ENCODE data around the gene IGF2BP3. TPM values are rescaled to one million over a fixed set of nuclear protein-coding genes. Genes with fewer than 3 reads are reported as not detected.

Gene IGF2BP3
- total RNA-seq, 1 donor, result 2.5 TPM

DNA sequence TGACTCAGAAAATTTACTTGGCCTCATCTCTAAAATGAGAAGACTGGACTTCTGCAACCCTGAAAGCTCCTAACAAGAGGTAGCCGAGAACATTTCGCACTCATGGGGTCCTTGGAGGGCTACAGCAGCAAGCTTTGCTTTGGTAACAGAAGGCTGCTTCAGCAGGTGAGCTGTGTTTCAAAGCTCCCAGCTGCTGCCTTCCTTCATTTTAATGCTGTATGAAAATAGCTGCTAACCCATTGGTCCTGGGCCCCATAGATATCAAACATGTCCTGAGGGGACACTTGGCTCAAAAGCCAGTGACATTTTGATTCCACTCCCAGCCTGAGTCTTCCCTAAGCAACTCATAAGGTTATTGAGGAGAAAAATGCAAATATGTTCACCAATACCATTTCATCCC is 185.4 kb downstream of the IGF2BP3 start:
- H3K79me2 ChIP-seq (ENCODE audit: insufficient read depth, low read length), result no peaks in the 10 kb centered on the region
- H3K27ac ChIP-seq (ENCODE audit: low read depth, low read length), result no peak overlapping the region
- no peak overlapping the region for H3K4me2 ChIP-seq (ENCODE audit: insufficient read depth, low read length)
- H3K4me3 ChIP-seq (ENCODE audit: insufficient read depth, low read length), result no peak overlapping the region
- DNase-seq (ENCODE audit: insufficient read length, low spot score, missing footprints), result no peak
- TF ChIP-seq, protein P1, sequence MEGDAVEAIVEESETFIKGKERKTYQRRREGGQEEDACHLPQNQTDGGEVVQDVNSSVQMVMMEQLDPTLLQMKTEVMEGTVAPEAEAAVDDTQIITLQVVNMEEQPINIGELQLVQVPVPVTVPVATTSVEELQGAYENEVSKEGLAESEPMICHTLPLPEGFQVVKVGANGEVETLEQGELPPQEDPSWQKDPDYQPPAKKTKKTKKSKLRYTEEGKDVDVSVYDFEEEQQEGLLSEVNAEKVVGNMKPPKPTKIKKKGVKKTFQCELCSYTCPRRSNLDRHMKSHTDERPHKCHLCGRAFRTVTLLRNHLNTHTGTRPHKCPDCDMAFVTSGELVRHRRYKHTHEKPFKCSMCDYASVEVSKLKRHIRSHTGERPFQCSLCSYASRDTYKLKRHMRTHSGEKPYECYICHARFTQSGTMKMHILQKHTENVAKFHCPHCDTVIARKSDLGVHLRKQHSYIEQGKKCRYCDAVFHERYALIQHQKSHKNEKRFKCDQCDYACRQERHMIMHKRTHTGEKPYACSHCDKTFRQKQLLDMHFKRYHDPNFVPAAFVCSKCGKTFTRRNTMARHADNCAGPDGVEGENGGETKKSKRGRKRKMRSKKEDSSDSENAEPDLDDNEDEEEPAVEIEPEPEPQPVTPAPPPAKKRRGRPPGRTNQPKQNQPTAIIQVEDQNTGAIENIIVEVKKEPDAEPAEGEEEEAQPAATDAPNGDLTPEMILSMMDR (IDR thresholded peaks at IDR 0.05; ENCODE audit: extremely low read depth, low read depth, low read length), result no peak
- no peaks in the 10 kb centered on the region for H3K36me3 ChIP-seq (ENCODE audit: insufficient read depth, low read length)
- peaks cover 3% of the 10 kb centered on the region for H3K4me1 ChIP-seq (ENCODE audit: insufficient read depth, low read length)
- H3K9me3 ChIP-seq (ENCODE audit: low read depth, low read length), result no peaks in the 10 kb centered on the region
- H2AFZ ChIP-seq (ENCODE audit: low read length), result no peak overlapping the region
- H4K20me1 ChIP-seq (ENCODE audit: insufficient read depth, low read length), result no peaks in the 10 kb centered on the region
- no peaks in the 10 kb centered on the region for H3K27me3 ChIP-seq (ENCODE audit: insufficient read depth, low read length)

DNA sequence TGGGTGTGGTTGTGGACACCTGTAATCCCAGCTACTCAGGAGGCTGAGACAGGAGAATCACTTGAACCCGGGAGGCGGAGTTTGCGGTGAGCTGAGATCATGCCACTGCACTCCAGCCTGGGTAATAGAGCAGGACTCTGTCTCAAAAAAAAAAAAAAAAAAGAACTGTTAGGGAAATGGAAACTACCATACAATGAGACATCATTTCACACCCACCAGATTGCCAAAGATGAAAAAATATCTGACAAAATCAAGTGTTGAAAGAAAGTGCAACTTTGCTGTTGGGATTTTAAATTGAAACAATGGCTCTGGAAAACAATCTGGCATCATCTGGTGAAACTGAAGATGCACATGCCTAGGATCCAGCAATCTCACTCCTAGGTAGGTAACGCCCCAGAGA is 187.2 kb downstream of the IGF2BP3 start:
- no peaks in the 10 kb centered on the region for H3K27me3 ChIP-seq (ENCODE audit: insufficient read depth, low read length)
- H3K27ac ChIP-seq (ENCODE audit: low read depth, low read length), result no peak overlapping the region
- H2AFZ ChIP-seq (ENCODE audit: low read length), result no peak overlapping the region
- H4K20me1 ChIP-seq (ENCODE audit: insufficient read depth, low read length), result no peaks in the 10 kb centered on the region
- H3K4me1 ChIP-seq (ENCODE audit: insufficient read depth, low read length), result peaks cover 3% of the 10 kb centered on the region
- H3K4me2 ChIP-seq (ENCODE audit: insufficient read depth, low read length), result no peak overlapping the region
- H3K36me3 ChIP-seq (ENCODE audit: insufficient read depth, low read length), result no peaks in the 10 kb centered on the region
- TF ChIP-seq, protein P1 (IDR thresholded peaks at IDR 0.05; ENCODE audit: extremely low read depth, low read depth, low read length), result no peak
- H3K9me3 ChIP-seq (ENCODE audit: low read depth, low read length), result no peaks in the 10 kb centered on the region
- no peak overlapping the region for H3K4me3 ChIP-seq (ENCODE audit: insufficient read depth, low read length)
- H3K79me2 ChIP-seq (ENCODE audit: insufficient read depth, low read length), result no peaks in the 10 kb centered on the region
- peak; percentile 34 for DNase-seq (ENCODE audit: insufficient read length, low spot score, missing footprints)

DNA sequence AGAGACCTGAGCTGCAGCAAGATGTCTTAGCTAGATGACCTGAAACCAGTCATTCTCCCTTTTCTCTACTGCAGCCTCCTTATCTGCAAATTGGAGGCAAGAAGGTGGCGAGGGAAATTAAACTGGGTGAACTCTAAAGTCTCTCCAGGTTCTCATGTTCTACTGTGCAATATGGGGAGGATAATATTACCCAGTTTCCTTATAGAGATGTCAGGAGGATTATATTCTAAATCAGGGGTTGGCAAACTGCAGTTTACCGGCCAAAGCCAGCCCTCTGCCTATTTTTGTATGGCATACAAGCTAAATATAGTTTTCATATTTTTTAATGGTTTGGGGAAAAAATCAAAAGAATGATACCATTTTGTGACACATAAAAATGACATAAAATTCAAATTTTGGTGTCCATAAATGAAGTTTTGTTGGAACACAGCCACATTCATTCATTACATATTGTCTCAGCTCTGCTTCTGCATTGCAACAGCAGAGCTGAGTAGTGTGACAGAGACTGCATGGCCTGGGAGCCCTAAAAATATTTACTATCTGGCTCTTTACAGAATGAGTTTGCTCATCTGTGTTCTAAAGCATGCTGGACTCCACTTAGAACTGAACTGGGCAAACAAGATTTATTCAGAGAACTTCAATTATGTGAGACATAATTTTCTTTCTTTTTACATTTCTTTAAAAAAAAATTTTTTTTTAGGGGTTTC is 190.3 kb downstream of the IGF2BP3 start:
- no peaks in the 10 kb centered on the region for H3K36me3 ChIP-seq (ENCODE audit: insufficient read depth, low read length)
- no peak overlapping the region for H2AFZ ChIP-seq (ENCODE audit: low read length)
- no peaks in the 10 kb centered on the region for H4K20me1 ChIP-seq (ENCODE audit: insufficient read depth, low read length)
- H3K4me3 ChIP-seq (ENCODE audit: insufficient read depth, low read length), result no peak overlapping the region
- no peak for DNase-seq (ENCODE audit: insufficient read length, low spot score, missing footprints)
- TF ChIP-seq, protein P1 (IDR thresholded peaks at IDR 0.05; ENCODE audit: extremely low read depth, low read depth, low read length), result no peak
- no peaks in the 10 kb centered on the region for H3K9me3 ChIP-seq (ENCODE audit: low read depth, low read length)
- H3K4me1 ChIP-seq (ENCODE audit: insufficient read depth, low read length), result peaks cover 2% of the 10 kb centered on the region
- no peaks in the 10 kb centered on the region for H3K27me3 ChIP-seq (ENCODE audit: insufficient read depth, low read length)
- H3K4me2 ChIP-seq (ENCODE audit: insufficient read depth, low read length), result no peak overlapping the region
- no peak overlapping the region for H3K27ac ChIP-seq (ENCODE audit: low read depth, low read length)
- H3K79me2 ChIP-seq (ENCODE audit: insufficient read depth, low read length), result no peaks in the 10 kb centered on the region

DNA sequence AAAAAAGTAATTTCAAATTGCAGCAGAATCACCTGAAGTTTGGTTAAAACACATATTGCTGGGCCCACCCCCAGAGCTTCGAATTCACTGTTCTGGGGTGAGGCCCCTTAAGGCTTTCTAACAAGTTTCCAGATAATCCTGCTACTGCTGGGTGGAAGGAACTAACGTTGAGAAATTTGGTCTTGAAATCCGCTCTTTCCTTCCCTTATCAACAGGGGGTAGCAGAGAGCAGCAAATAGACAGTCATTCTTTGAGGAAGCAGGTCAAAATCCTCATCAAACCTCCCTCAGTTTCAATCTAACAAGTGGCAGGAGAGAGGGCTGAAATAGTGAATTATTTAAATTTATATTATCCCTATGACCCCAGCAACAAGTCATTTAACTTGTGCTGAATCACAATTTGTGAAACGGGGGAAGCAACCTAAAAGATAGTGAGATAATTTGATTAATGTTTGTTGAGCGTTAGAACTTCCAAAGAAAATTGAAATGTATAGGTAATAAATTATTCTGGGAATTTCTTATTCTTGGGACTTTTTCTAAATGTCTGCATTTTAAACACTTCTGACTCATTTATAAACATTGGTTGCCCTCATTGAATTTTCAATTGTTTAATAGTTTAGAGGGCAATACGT is 192.8 kb downstream of the IGF2BP3 start:
- no peak overlapping the region for H3K27ac ChIP-seq (ENCODE audit: low read depth, low read length)
- H3K36me3 ChIP-seq (ENCODE audit: insufficient read depth, low read length), result no peaks in the 10 kb centered on the region
- TF ChIP-seq, protein P1 (IDR thresholded peaks at IDR 0.05; ENCODE audit: extremely low read depth, low read depth, low read length), result peak; percentile 89
- no peaks in the 10 kb centered on the region for H3K9me3 ChIP-seq (ENCODE audit: low read depth, low read length)
- H3K79me2 ChIP-seq (ENCODE audit: insufficient read depth, low read length), result no peaks in the 10 kb centered on the region
- H4K20me1 ChIP-seq (ENCODE audit: insufficient read depth, low read length), result no peaks in the 10 kb centered on the region
- H2AFZ ChIP-seq (ENCODE audit: low read length), result no peak overlapping the region
- no peaks in the 10 kb centered on the region for H3K27me3 ChIP-seq (ENCODE audit: insufficient read depth, low read length)
- peaks cover 4% of the 10 kb centered on the region for H3K4me1 ChIP-seq (ENCODE audit: insufficient read depth, low read length)
- peak; percentile 80 for DNase-seq (ENCODE audit: insufficient read length, low spot score, missing footprints)
- no peak overlapping the region for H3K4me2 ChIP-seq (ENCODE audit: insufficient read depth, low read length)
- H3K4me3 ChIP-seq (ENCODE audit: insufficient read depth, low read length), result no peak overlapping the region
